WTC11 (cell line): ENCODE measurements around the gene KIF27. TPM values are rescaled to one million over a fixed set of nuclear protein-coding genes. Genes with fewer than 3 reads are reported as not detected.

Experiments used
- ATAC-seq: fragments of 200-7000 bp; cut with Tn5 transposase; 2 replicates; pipeline ENCODE4 v1.10.0; 2021; ENCODE audit warnings: mild to moderate bottlenecking, moderate library complexity
- CTCF ChIA-PET: fragments of 300-600 bp; sonication (Branson Sonifier 250); formaldehyde crosslinking; loops from one replicate; lab custom pipeline; 2021; ENCODE audit warnings: antibody characterized with exemption; lab: Charles Lee
- POLR2A ChIA-PET: fragments of 350-600 bp; sonication (Branson Sonifier 250); formaldehyde crosslinking; loops from one replicate; lab custom pipeline; 2021; ENCODE audit warnings: antibody characterized with exemption; lab: Charles Lee
- DNase-seq: peaks from one replicate; pipeline ENCODE4 v3.0.0; 2021; ENCODE audit warnings: low spot score
- H3K27ac Mint-ChIP-seq: 2 replicates; pipeline ENCODE4 v1.8.0; 2021; ENCODE audit warnings: mixed read lengths
- H3K27me3 Mint-ChIP-seq: 2 replicates; pipeline ENCODE4 v1.8.0; 2021; ENCODE audit warnings: low read depth, mild to moderate bottlenecking, moderate library complexity, mixed read lengths
- H3K36me3 Mint-ChIP-seq: 2 replicates; pipeline ENCODE4 v1.8.0; 2021; ENCODE audit warnings: mixed read lengths
- H3K4me1 Mint-ChIP-seq: 2 replicates; pipeline ENCODE4 v1.8.0; 2022; ENCODE audit warnings: mixed read lengths
- H3K4me3 Mint-ChIP-seq: 2 replicates; pipeline ENCODE4 v1.8.0; 2021; ENCODE audit warnings: mild to moderate bottlenecking, moderate library complexity, mixed read lengths
- H3K9me3 Mint-ChIP-seq: 2 replicates; pipeline ENCODE4 v1.8.0; 2021; ENCODE audit warnings: mixed read lengths
- ELF4 ChIP-seq: sonication (generic); formaldehyde crosslinking; IDR thresholded peaks from 2 replicates; pipeline ENCODE4 v1.8.1; 2022; ENCODE audit warnings: low read depth, mild to moderate bottlenecking, moderate library complexity, missing genetic modification reagents
- ERG ChIP-seq: fragments of 250-450 bp; sonication (Bioruptor Pico); IDR thresholded peaks from 2 replicates; pipeline ENCODE4 v1.8.0; 2021; ENCODE audit warnings: mild to moderate bottlenecking
- FOXJ3 ChIP-seq: sonication (generic); formaldehyde crosslinking; IDR thresholded peaks from 2 replicates; pipeline ENCODE4 v1.9.0; 2021; ENCODE audit warnings: missing genetic modification reagents, mild to moderate bottlenecking, borderline replicate concordance
- FOXK1 ChIP-seq: sonication (generic); formaldehyde crosslinking; IDR thresholded peaks from 2 replicates; pipeline ENCODE4 v1.8.0; 2022; ENCODE audit warnings: mild to moderate bottlenecking, moderate library complexity, missing genetic modification reagents
- IRF1 ChIP-seq: sonication (generic); formaldehyde crosslinking; IDR thresholded peaks from 2 replicates; pipeline ENCODE4 v1.8.0; 2023; ENCODE audit warnings: missing genetic modification reagents
- IRF2 ChIP-seq: sonication (generic); formaldehyde crosslinking; IDR thresholded peaks from 2 replicates; pipeline ENCODE4 v1.8.0; 2022; ENCODE audit warnings: low read depth, missing genetic modification reagents, borderline replicate concordance
- JUN ChIP-seq: sonication (generic); formaldehyde crosslinking; IDR thresholded peaks from 2 replicates; pipeline ENCODE4 v1.8.0; 2023; ENCODE audit warnings: mild to moderate bottlenecking, missing genetic modification reagents
- NFYB ChIP-seq: sonication (generic); formaldehyde crosslinking; conservative IDR thresholded peaks from 2 replicates; pipeline ENCODE4 v1.8.0; 2022; ENCODE audit warnings: low read depth, missing genetic modification reagents
- NR1H2 ChIP-seq: sonication (generic); formaldehyde crosslinking; IDR thresholded peaks from 2 replicates; pipeline ENCODE4 v1.9.0; 2021; ENCODE audit warnings: mild to moderate bottlenecking, moderate library complexity, missing genetic modification reagents
- NR2C2 ChIP-seq: sonication (generic); formaldehyde crosslinking; IDR thresholded peaks from 2 replicates; pipeline ENCODE4 v1.8.0; 2022; ENCODE audit warnings: mild to moderate bottlenecking, missing genetic modification reagents
- PRDM15 ChIP-seq: sonication (generic); formaldehyde crosslinking; IDR thresholded peaks from 2 replicates; pipeline ENCODE4 v1.8.0; 2022; ENCODE audit warnings: missing genetic modification reagents
- TEAD4 ChIP-seq: sonication (generic); formaldehyde crosslinking; IDR thresholded peaks from 2 replicates; pipeline ENCODE4 v1.8.0; 2022; ENCODE audit warnings: mild to moderate bottlenecking, missing genetic modification reagents
- TP53 ChIP-seq: sonication (generic); formaldehyde crosslinking; IDR thresholded peaks from 2 replicates; pipeline ENCODE4 v1.8.1; 2023; ENCODE audit warnings: mild to moderate bottlenecking, missing genetic modification reagents
- USF1 ChIP-seq: sonication (generic); formaldehyde crosslinking; IDR thresholded peaks from 2 replicates; pipeline ENCODE4 v1.8.0; 2022; ENCODE audit warnings: mild to moderate bottlenecking, missing genetic modification reagents
- USF2 ChIP-seq: sonication (generic); formaldehyde crosslinking; IDR thresholded peaks from 2 replicates; pipeline ENCODE4 v1.8.1; 2023; ENCODE audit warnings: mild to moderate bottlenecking, missing genetic modification reagents, moderate library complexity
- ZNF138 ChIP-seq: sonication (generic); formaldehyde crosslinking; conservative IDR thresholded peaks from 2 replicates; pipeline ENCODE4 v1.8.1; 2022; ENCODE audit warnings: mild to moderate bottlenecking, moderate library complexity, missing genetic modification reagents
- ZNF219 ChIP-seq: sonication (generic); formaldehyde crosslinking; IDR thresholded peaks from 2 replicates; pipeline ENCODE4 v1.8.0; 2023; ENCODE audit warnings: missing genetic modification reagents, mild to moderate bottlenecking, borderline replicate concordance
- ZNF425 ChIP-seq: fragments of 250-450 bp; sonication (Bioruptor Pico); conservative IDR thresholded peaks from 2 replicates; pipeline ENCODE4 v1.9.0; 2021; ENCODE audit warnings: mild to moderate bottlenecking
- ZNF512 ChIP-seq: sonication (generic); formaldehyde crosslinking; IDR thresholded peaks from 2 replicates; pipeline ENCODE4 v1.8.1; 2022; ENCODE audit warnings: missing genetic modification reagents, borderline replicate concordance
- ZNF671 ChIP-seq: fragments of 250-450 bp; sonication (Bioruptor Pico); IDR thresholded peaks from 2 replicates; pipeline ENCODE4 v1.8.0; 2021; ENCODE audit warnings: mild to moderate bottlenecking
- total RNA-seq: library from RNA; stranded (reverse); gene quantifications from 3 replicates; pipeline ENCODE4 v1.2.3, GENCODE V29; 2021

KIF27 gene
- total RNA-seq, 1 experiment from 2014 or later: 3.9 TPM

GRCh38 chr9:83936523-83936922, 15.3 kb upstream of the KIF27 start:
- Mint-ChIP-seq H3K4me3 (no peak overlapping the region), H3K4me1 (peaks cover 19% of the 10 kb centered on the region), H3K36me3 (no peaks in the 10 kb centered on the region), H3K9me3 (no peaks in the 10 kb centered on the region), H3K27me3 (no peaks in the 10 kb centered on the region), H3K27ac (no peak overlapping the region)
- ChIA-PET CTCF (interaction anchor here (0.9 to 3.6 kb wide), 3 partner anchors 257 to 420 kb away, joined by 3 to 28 read pairs (median 3); no protein-coding TSS in a partner anchor), POLR2A (interaction anchor here (0.6 kb wide), 1 partner anchor 41 kb away, joined by 5 read pairs; no protein-coding TSS in a partner anchor)
- TF ChIP-seq TP53 (CRISPR knock-in tag) (no peak), ZNF512 (CRISPR knock-in tag) (no peak), TEAD4 (no peak), ZNF219 (no peak), ZNF671 (CRISPR knock-in tag) (no peak), NR1H2 (no peak), ZNF138 (CRISPR knock-in tag) (no peak), IRF1 (CRISPR knock-in tag) (no peak), FOXJ3 (CRISPR knock-in tag) (no peak), ELF4 (CRISPR knock-in tag) (no peak)
- ATAC-seq: no peak
- DNase-seq: no peak

- no peaks in the 10 kb centered on the region for H3K27me3 Mint-ChIP-seq
Measured at GRCh38 chr9:83935276-83935935, 14.2 kb upstream of the KIF27 start.

More at GRCh38 chr9:83935276-83935935, 14.2 kb upstream of the KIF27 start:
- ATAC-seq (peak; percentile 48), DNase-seq (no peak)
- H3K4me3 Mint-ChIP-seq: no peak overlapping the region
- CTCF ChIA-PET: interaction anchor here (0.7 to 3.6 kb wide), 4 partner anchors 238 to 1397 kb away, joined by 3 to 28 read pairs (median 4); no protein-coding TSS in a partner anchor
- H3K36me3 Mint-ChIP-seq: no peaks in the 10 kb centered on the region
- peaks cover 19% of the 10 kb centered on the region for H3K4me1 Mint-ChIP-seq
- POLR2A ChIA-PET: no interaction called here
- no peaks in the 10 kb centered on the region for H3K9me3 Mint-ChIP-seq
- TF ChIP-seq NFYB (CRISPR knock-in tag) (no peak), USF1 (CRISPR knock-in tag) (peak; percentile 60), NR2C2 (CRISPR knock-in tag) (no peak), IRF2 (CRISPR knock-in tag) (no peak), JUN (no peak), PRDM15 (CRISPR knock-in tag) (no peak), USF2 (CRISPR knock-in tag) (peak; percentile 76), ZNF425 (CRISPR knock-in tag) (no peak), ERG (no peak), FOXK1 (CRISPR knock-in tag) (no peak), IRF1 (CRISPR knock-in tag) (no peak)
- no peak overlapping the region for H3K27ac Mint-ChIP-seq
